Left lung (tissue), 10 donors: ENCODE results near the gene GSDMA. TPM values are rescaled to one million over a fixed set of nuclear protein-coding genes. Genes with fewer than 3 reads are reported as not detected.

Experiments
- ATAC-seq: fragments of 200-7000 bp; cut with Tn5 transposase; one replicate; pipeline ENCODE4 v1.9.1; 2020; ENCODE audit warnings: moderate library complexity
- DNase-seq, 4 donors: peaks; one replicate each; pipeline ENCODE4 v3.0.0-alpha.2; 2013 to 2020
- H3K27ac ChIP-seq, 2 donors: fragments of 200-600 bp; sonication (generic) in 1 of 2; one replicate each; pipeline versions ENCODE4 v1.5.0 to v1.8.0; 2020 to 2021
- H3K27me3 ChIP-seq, 2 donors: fragments of 200-600 bp; sonication (generic) in 1 of 2; one replicate each; pipeline versions ENCODE4 v1.5.0 to v1.8.0; 2020 to 2021
- H3K36me3 ChIP-seq, 2 donors: fragments of 200-600 bp; sonication (generic) in 1 of 2; one replicate each; pipeline versions ENCODE4 v1.5.0 to v1.8.0; 2020 to 2021
- H3K4me1 ChIP-seq, 2 donors: fragments of 200-600 bp; one replicate each; pipeline ENCODE4 v1.8.0; 2021
- H3K4me3 ChIP-seq, 2 donors: fragments of 200-600 bp; sonication (generic) in 1 of 2; one replicate each; pipeline versions ENCODE4 v1.5.0 to v1.8.0; 2020 to 2021; ENCODE audit warnings: mild to moderate bottlenecking in 1 of 2
- H3K9me3 ChIP-seq, 2 donors: fragments of 200-600 bp; sonication (generic) in 1 of 2; one replicate each; pipeline versions ENCODE4 v1.5.0 to v1.8.0; 2020 to 2021
- CTCF ChIP-seq, 2 donors: fragments of 200-600 bp; sonication (generic) in 1 of 2; IDR thresholded peaks; one replicate each; pipeline versions ENCODE4 v1.5.0 to v1.8.0; 2021; ENCODE audit warnings: antibody characterized with exemption in 2 of 2
- intact Hi-C, 2 donors: fragments of 100-400 bp; cut with DNase I; formaldehyde crosslinking; loops; one replicate each; pipeline versions ENCODE4 v1.11.2 to v1.14.2; 2022
- microRNA-seq, 2 donors: library from miRNA; unstranded; fragments of <30 nt; microRNA quantifications; one replicate each; pipeline ENCODE4, GENCODE V29; 2019
- polyA plus RNA-seq, 6 donors: library from polyadenylated mRNA; unstranded; fragments of 120-200 nt; gene quantifications; one replicate each; pipeline ENCODE4 v1.2.1, GENCODE V29; 2013; ENCODE audit not compliant: insufficient read length in 6 of 6
- total RNA-seq, 2 donors: library from RNA; stranded (reverse); fragmentation: NEBNext Ultra II Directional; extraction: Animal tissue kit (Norgen Biotek cat#: 25700); gene quantifications; one replicate each; pipeline ENCODE4 v1.2.1, GENCODE V29; 2021
- donor health status: DM: no; HTN: yes; CAD: no.
- donor health status: DM: no; HTN: no; CAD: no.

The GSDMA gene
- total and polyA plus RNA-seq, 8 donors: 0.57 to 1.3 (median 0.87) TPM; not detected in 1

- H3K4me3 ChIP-seq: no peak overlapping the region
- H3K4me1 ChIP-seq: peaks cover 14 to 58% of the 10 kb centered on the region in 2 donors
- peak overlapping the region in 1 of 2 donors; percentile 3 for H3K27ac ChIP-seq
- H3K27me3 ChIP-seq: no peaks in the 10 kb centered on the region
- no peaks in the 10 kb centered on the region for H3K9me3 ChIP-seq
- ATAC-seq: peak; percentile 9
- no peak for TF ChIP-seq CTCF (IDR thresholded peaks at IDR 0.05)
- intact Hi-C loops: loop anchor here in 1 of 2 donors (10.0 kb wide), 1 partner anchor 149 kb away; the partner anchor contains the start of gene RAPGEFL1
- H3K36me3 ChIP-seq: peaks cover 0 to 81% of the 10 kb centered on the region in 2 donors
- no peak for DNase-seq
These were observed 63.4 kb downstream of the GSDMA start for GRCh38 chr17:40025991-40026815.

- intact Hi-C loops: loop anchor here in 1 of 2 donors (10.0 kb wide), 1 partner anchor 148 kb away; the partner anchor contains the start of gene RAPGEFL1
- Histone ChIP-seq H3K27me3 (no peaks in the 10 kb centered on the region), H3K4me3 (no peak overlapping the region), H3K36me3 (peaks cover 0 to 81% of the 10 kb centered on the region in 2 donors), H3K27ac (no peak overlapping the region), H3K4me1 (peaks cover 14 to 50% of the 10 kb centered on the region in 2 donors), H3K9me3 (no peaks in the 10 kb centered on the region)
- ATAC-seq: peak; percentile 80
- peak; percentile 90 to 97 for TF ChIP-seq CTCF (IDR thresholded peaks at IDR 0.05)
- DNase-seq: peak; percentile 70 to 92 (median 84)
These were observed 64.2 kb downstream of the GSDMA start for GRCh38 chr17:40026816-40027613.

Small RNA genes lying within 50 kb of the gene (microRNA-seq; reads per million reads assigned to microRNA genes)
- 0.27 to 0.34 reads per million in 2 donors for gene MIR6884

Other genes with a start within 250 kb of the GSDMA start
- gene MIEN1, start 232.5 kb upstream of the GSDMA start, total RNA-seq: 10 to 100 TPM; 45.6 to 57.9 TPM
- 10 to 100 TPM; 18.8 to 27.5 (median 24.0) TPM for gene MIEN1, start 232.5 kb upstream of the GSDMA start, polyA plus RNA-seq
- gene GRB7, start 225.1 kb upstream of the GSDMA start, total RNA-seq: 10 to 100 TPM; 12.4 to 31.9 TPM
- 10 to 100 TPM; 25.8 to 34.2 (median 28.2) TPM for gene GRB7, start 225.1 kb upstream of the GSDMA start, polyA plus RNA-seq
- 1 to 10 TPM; 3.3 to 6.6 TPM for gene IKZF3, start 98.7 kb upstream of the GSDMA start, total RNA-seq
- gene IKZF3, start 98.7 kb upstream of the GSDMA start, polyA plus RNA-seq: 1 to 10 TPM; 1.2 to 1.9 (median 1.6) TPM
- not detected for gene ZPBP2, start 94.8 kb upstream of the GSDMA start, total RNA-seq
- not detected for gene ZPBP2, start 94.8 kb upstream of the GSDMA start, polyA plus RNA-seq
- gene GSDMB, start 44.4 kb upstream of the GSDMA start, total RNA-seq: 10 to 100 TPM in 1 of 2 donors, 1 to 10 TPM in 1; 9.2 to 16.7 TPM
- gene GSDMB, start 44.4 kb upstream of the GSDMA start, polyA plus RNA-seq: 10 to 100 TPM; 15.9 to 36.4 (median 28.4) TPM
- gene ORMDL3, start 35.4 kb upstream of the GSDMA start, total RNA-seq: 100 to 1,000 TPM in 1 of 2 donors, 10 to 100 TPM in 1; 47.6 to 107 TPM
- 10 to 100 TPM; 74.3 to 91.3 (median 82.7) TPM for gene ORMDL3, start 35.4 kb upstream of the GSDMA start, polyA plus RNA-seq
- not detected for gene LRRC3C, start 35.3 kb upstream of the GSDMA start, total RNA-seq
- not detected for gene LRRC3C, start 35.3 kb upstream of the GSDMA start, polyA plus RNA-seq
- gene PSMD3, start 17.8 kb downstream of the GSDMA start, total RNA-seq: 100 to 1,000 TPM in 1 of 2 donors, 10 to 100 TPM in 1; 72.8 to 117 TPM
- gene PSMD3, start 17.8 kb downstream of the GSDMA start, polyA plus RNA-seq: 100 to 1,000 TPM in 2 of 6 donors, 10 to 100 TPM in 4; 91.1 to 108 (median 96.8) TPM
- 1 to 10 TPM in 1 of 2 donors, under 1 TPM in 1; 0.61 to 1.7 TPM for gene CSF3, start 52.4 kb downstream of the GSDMA start, total RNA-seq
- gene CSF3, start 52.4 kb downstream of the GSDMA start, polyA plus RNA-seq: not detected
- gene MED24, start 91.4 kb downstream of the GSDMA start, total RNA-seq: 10 to 100 TPM; 72.0 to 75.2 TPM
- 100 to 1,000 TPM in 5 of 6 donors, 10 to 100 TPM in 1; 95.0 to 144 (median 114) TPM for gene MED24, start 91.4 kb downstream of the GSDMA start, polyA plus RNA-seq
- gene THRA, start 100.0 kb downstream of the GSDMA start, total RNA-seq: 10 to 100 TPM; 37.9 to 45.2 TPM
- 10 to 100 TPM; 69.3 to 80.7 (median 75.3) TPM for gene THRA, start 100.0 kb downstream of the GSDMA start, polyA plus RNA-seq
- 10 to 100 TPM in 1 of 2 donors, 1 to 10 TPM in 1; 6.5 to 11.4 TPM for gene NR1D1, start 137.6 kb downstream of the GSDMA start, total RNA-seq
- gene NR1D1, start 137.6 kb downstream of the GSDMA start, polyA plus RNA-seq: 1 to 10 TPM; 3.0 to 4.9 (median 3.9) TPM
- gene MSL1, start 159.0 kb downstream of the GSDMA start, total RNA-seq: 100 to 1,000 TPM in 1 of 2 donors, 10 to 100 TPM in 1; 84.1 to 112 TPM
- 100 to 1,000 TPM; 174 to 203 (median 192) TPM for gene MSL1, start 159.0 kb downstream of the GSDMA start, polyA plus RNA-seq
- 10 to 100 TPM; 63.4 to 98.8 TPM for gene CASC3, start 177.5 kb downstream of the GSDMA start, total RNA-seq
- gene CASC3, start 177.5 kb downstream of the GSDMA start, polyA plus RNA-seq: 100 to 1,000 TPM; 110 to 136 (median 129) TPM
- gene RAPGEFL1, start 214.5 kb downstream of the GSDMA start, total RNA-seq: 10 to 100 TPM in 1 of 2 donors, 1 to 10 TPM in 1; 7.4 to 13.1 TPM
- 10 to 100 TPM in 1 of 6 donors, 1 to 10 TPM in 5; 6.3 to 10.3 (median 7.5) TPM for gene RAPGEFL1, start 214.5 kb downstream of the GSDMA start, polyA plus RNA-seq